ENCODE measurements around the gene LMTK2. TPM values are rescaled to one million over a fixed set of nuclear protein-coding genes. Genes with fewer than 3 reads are reported as not detected.

LMTK2 gene
- total RNA-seq, 2 donors from 2014 or later, result 37.2 to 61.2 TPM

- Histone ChIP-seq H3K9ac (ENCODE audit: low read depth in 2 of 2, low read length in 2 of 2) (no peak overlapping the region), H3K27ac (no peak overlapping the region), H3K9me3 (no peaks in the 10 kb centered on the region), H3K4me1 (no peaks in the 10 kb centered on the region), H3K36me3 (no peaks in the 10 kb centered on the region), H3K4me3 (no peak overlapping the region), H3K27me3 (no peaks in the 10 kb centered on the region)
- intact Hi-C loops (cut with DNase I), result no loop called here
- DNase-seq, result no peak
- no peak for TF ChIP-seq CTCF (IDR thresholded peaks at IDR 0.05)
Measured at GRCh38 chr7:98236355-98237185, 129.9 kb downstream of the LMTK2 start.

- H3K4me3 ChIP-seq, result no peak overlapping the region
- intact Hi-C loops (cut with DNase I), result no loop called here
- H3K27ac ChIP-seq, result no peak overlapping the region
- H3K9me3 ChIP-seq, result no peaks in the 10 kb centered on the region
- no peaks in the 10 kb centered on the region for H3K27me3 ChIP-seq
- no peaks in the 10 kb centered on the region for H3K36me3 ChIP-seq
- H3K4me1 ChIP-seq, result no peaks in the 10 kb centered on the region
- TF ChIP-seq CTCF (IDR thresholded peaks at IDR 0.05), result no peak
- no peak for DNase-seq
- H3K9ac ChIP-seq (ENCODE audit: low read depth in 2 of 2, low read length in 2 of 2), result no peak overlapping the region
Measured at GRCh38 chr7:98238076-98238475, 131.4 kb downstream of the LMTK2 start.

- Histone ChIP-seq H3K9me3 (no peaks in the 10 kb centered on the region), H3K4me1 (no peaks in the 10 kb centered on the region), H3K27me3 (no peaks in the 10 kb centered on the region), H3K9ac (ENCODE audit: low read depth in 2 of 2, low read length in 2 of 2) (no peak overlapping the region), H3K4me3 (no peak overlapping the region), H3K36me3 (no peaks in the 10 kb centered on the region), H3K27ac (no peak overlapping the region)
- TF ChIP-seq CTCF (IDR thresholded peaks at IDR 0.05), result no peak
- intact Hi-C loops (cut with DNase I), result no loop called here
- no peak for DNase-seq
Measured at GRCh38 chr7:98238976-98239375, 132.3 kb downstream of the LMTK2 start.

GRCh38 chr7:98240961-98241673 lies 134.5 kb downstream of the LMTK2 start:
- Histone ChIP-seq H3K9me3 (no peaks in the 10 kb centered on the region), H3K27me3 (no peaks in the 10 kb centered on the region), H3K27ac (no peak overlapping the region), H3K36me3 (no peaks in the 10 kb centered on the region), H3K4me3 (no peak overlapping the region), H3K9ac (ENCODE audit: low read depth in 2 of 2, low read length in 2 of 2) (no peak overlapping the region), H3K4me1 (no peaks in the 10 kb centered on the region)
- intact Hi-C loops (cut with DNase I), result no loop called here
- DNase-seq, result peak; percentile 40
- peak; percentile 66 for TF ChIP-seq CTCF (IDR thresholded peaks at IDR 0.05)

- Histone ChIP-seq H3K9ac (ENCODE audit: low read depth in 2 of 2, low read length in 2 of 2) (no peak overlapping the region), H3K27ac (no peak overlapping the region), H3K36me3 (no peaks in the 10 kb centered on the region), H3K4me1 (no peaks in the 10 kb centered on the region), H3K27me3 (no peaks in the 10 kb centered on the region), H3K4me3 (no peak overlapping the region), H3K9me3 (no peaks in the 10 kb centered on the region)
- intact Hi-C loops (cut with DNase I), result no loop called here
- DNase-seq, result no peak
- TF ChIP-seq CTCF (IDR thresholded peaks at IDR 0.05), result no peak
Measured at GRCh38 chr7:98241674-98242241, 135.1 kb downstream of the LMTK2 start.
